ENCODE results near the gene ST6GAL1.
"Not testable (repeated sequence)": the region's sequence is repeated elsewhere in the genome, so short reads cannot be mapped to it uniquely, and the experiment has no call there.

The ST6GAL1 gene

GRCh38 chr3:186930143-186930640, at the start of gene ST6GAL1:
TSS of gene ST6GAL1 (plus strand) at chr3:186930526. CDS start at chr3:187042704, 112,178 bp downstream.
- peak; percentile 14 to 48 for DNase-seq

- no peak for DNase-seq
These were observed 48.2 kb upstream of the ST6GAL1 start for GRCh38 chr3:186882150-186882524.

GRCh38 chr3:186882881-186883685, 47.2 kb upstream of the ST6GAL1 start:
- no peak for DNase-seq

- no peak for DNase-seq
These were observed 46.7 kb upstream of the ST6GAL1 start for GRCh38 chr3:186883686-186884058.

- not testable (repeated sequence) for DNase-seq
These were observed 45.5 kb upstream of the ST6GAL1 start for GRCh38 chr3:186884868-186885267.

GRCh38 chr3:186886202-186886981, 43.9 kb upstream of the ST6GAL1 start:
- DNase-seq: no peak

- not testable (repeated sequence) for DNase-seq
These were observed 42.8 kb upstream of the ST6GAL1 start for GRCh38 chr3:186887507-186887938.

GRCh38 chr3:186888569-186888968, 41.8 kb upstream of the ST6GAL1 start:
- no peak for DNase-seq

- not testable (repeated sequence) for DNase-seq
These were observed 40.6 kb upstream of the ST6GAL1 start for GRCh38 chr3:186889698-186890097.

GRCh38 chr3:186890911-186891310, 39.4 kb upstream of the ST6GAL1 start:
- DNase-seq: no peak

GRCh38 chr3:186893071-186893470, 37.3 kb upstream of the ST6GAL1 start:
- DNase-seq: not testable (repeated sequence)

- no peak for DNase-seq
These were observed 34.9 kb upstream of the ST6GAL1 start for GRCh38 chr3:186895406-186895805.

- DNase-seq: no peak
These were observed 34.3 kb upstream of the ST6GAL1 start for GRCh38 chr3:186896006-186896405.

GRCh38 chr3:186896875-186897274, 33.5 kb upstream of the ST6GAL1 start:
- DNase-seq: no peak

- DNase-seq: no peak
These were observed 29.1 kb upstream of the ST6GAL1 start for GRCh38 chr3:186901135-186901734.

GRCh38 chr3:186902154-186902553, 28.2 kb upstream of the ST6GAL1 start:
- DNase-seq: no peak

- no peak for DNase-seq
These were observed 27.6 kb upstream of the ST6GAL1 start for GRCh38 chr3:186902713-186903112.

- DNase-seq: not testable (repeated sequence)
These were observed 26.6 kb upstream of the ST6GAL1 start for GRCh38 chr3:186903676-186904075.

GRCh38 chr3:186907075-186907474, 23.3 kb upstream of the ST6GAL1 start:
- DNase-seq: not testable (repeated sequence)

GRCh38 chr3:186909078-186909853, 21.1 kb upstream of the ST6GAL1 start:
- DNase-seq: no peak

- DNase-seq: no peak
These were observed 14.2 kb upstream of the ST6GAL1 start for GRCh38 chr3:186915806-186916796.

Data from hippocampal formation (tissue), 2 donors.